HepG2 (cell line): ENCODE data around the gene CPE. TPM values are rescaled to one million over a fixed set of nuclear protein-coding genes. Genes with fewer than 3 reads are reported as not detected.
A peak's percentile ranks its signal among the peaks of the same experiment; 100 is the strongest.

Source experiments
- CEBPB ChIP-seq: IDR thresholded peaks from 2 replicates; pipeline ENCODE4 v1.6.1; 2011; ENCODE audit warnings: low read depth, low read length, improper control_type of control experiment, borderline replicate concordance
- CREB1 ChIP-seq, 2 experiments: fragments of 450-650 bp in 1 of 2; IDR thresholded peaks; 2 replicates each; pipeline ENCODE4 v1.6.1; 2016 to 2017; ENCODE audit warnings: control low read depth in 1 of 2, mild to moderate bottlenecking in 1 of 2, missing compliant biosample characterization in 1 of 2, missing genetic modification characterization in 1 of 2
- DR1 ChIP-seq: sonication (generic); formaldehyde crosslinking; IDR thresholded peaks from 2 replicates; pipeline ENCODE4 v1.8.0; 2021; ENCODE audit warnings: mild to moderate bottlenecking, missing genetic modification reagents, inconsistent platforms
- ETV5 ChIP-seq: IDR thresholded peaks from 2 replicates; pipeline ENCODE4 v1.6.1; 2018; ENCODE audit warnings: missing biosample characterization, missing genetic modification reagents, inconsistent platforms, borderline replicate concordance
- FOXC1 ChIP-seq: sonication (generic); formaldehyde crosslinking; IDR thresholded peaks from 2 replicates; pipeline ENCODE4 v1.8.0; 2022; ENCODE audit warnings: mild to moderate bottlenecking, missing genetic modification reagents, borderline replicate concordance
- FOXP1 ChIP-seq, 2 experiments: fragments of 450-650 bp in 1 of 2; IDR thresholded peaks; 2 replicates each; pipeline ENCODE4 v1.6.1; 2017 to 2018; ENCODE audit warnings: antibody characterized with exemption in 1 of 2
- IRX3 ChIP-seq: sonication (generic); formaldehyde crosslinking; IDR thresholded peaks from 2 replicates; pipeline ENCODE4 v1.8.1; 2023; ENCODE audit warnings: mild to moderate bottlenecking, low read depth, missing genetic modification reagents, borderline replicate concordance
- JUNB ChIP-seq: sonication (generic); formaldehyde crosslinking; IDR thresholded peaks from 2 replicates; pipeline ENCODE4 v1.8.0; 2022; ENCODE audit warnings: missing genetic modification reagents, mild to moderate bottlenecking, borderline replicate concordance
- MYC ChIP-seq: sonication (generic); formaldehyde crosslinking; IDR thresholded peaks from 2 replicates; pipeline ENCODE4 v1.9.0; 2021; ENCODE audit warnings: missing genetic modification reagents, borderline replicate concordance
- MYPOP ChIP-seq: sonication (generic); formaldehyde crosslinking; IDR thresholded peaks from 2 replicates; pipeline ENCODE4 v1.8.1; 2023; ENCODE audit warnings: mild to moderate bottlenecking, moderate library complexity, missing genetic modification reagents
- NFIC ChIP-seq: IDR thresholded peaks from 2 replicates; pipeline ENCODE4 v1.6.1; 2012; ENCODE audit warnings: mild to moderate bottlenecking, low read length, inconsistent platforms
- POLR2AphosphoS5 ChIP-seq: IDR thresholded peaks from 2 replicates; pipeline ENCODE4 v1.6.1; 2012; ENCODE audit warnings: low read depth, low read length
- PPARG ChIP-seq: conservative IDR thresholded peaks from 2 replicates; pipeline ENCODE4 v1.6.1; 2016; ENCODE audit warnings: missing biosample characterization, missing genetic modification reagents
- RBFOX2 ChIP-seq: fragments of 200-400 bp; formaldehyde crosslinking; IDR thresholded peaks from 2 replicates; pipeline ENCODE4 v1.6.1; 2017; ENCODE audit warnings: low read depth, mild to moderate bottlenecking, low read length
- RFXAP ChIP-seq: sonication (generic); formaldehyde crosslinking; IDR thresholded peaks from 2 replicates; pipeline ENCODE4 v1.4.0; 2020; ENCODE audit warnings: missing genetic modification reagents, borderline replicate concordance
- RORA ChIP-seq: sonication (generic); formaldehyde crosslinking; IDR thresholded peaks from 2 replicates; pipeline ENCODE4 v1.5.0; 2020; ENCODE audit warnings: mild to moderate bottlenecking, missing genetic modification reagents, moderate library complexity
- SAP130 ChIP-seq: IDR thresholded peaks from 2 replicates; pipeline ENCODE4 v1.6.1; 2016; ENCODE audit warnings: low read depth
- TCF7 ChIP-seq: sonication (generic); IDR thresholded peaks from 2 replicates; pipeline ENCODE4 v1.6.1; 2016; ENCODE audit warnings: antibody characterized with exemption, low read depth
- TFAP4 ChIP-seq: sonication (generic); IDR thresholded peaks from 2 replicates; pipeline ENCODE4 v1.6.1; 2016; ENCODE audit warnings: low read depth, borderline replicate concordance
- ZBTB10 ChIP-seq: sonication (generic); formaldehyde crosslinking; IDR thresholded peaks from 2 replicates; pipeline ENCODE4 v1.4.0; 2020; ENCODE audit warnings: missing genetic modification reagents, borderline replicate concordance
- ZBTB21 ChIP-seq: sonication (generic); formaldehyde crosslinking; IDR thresholded peaks from 2 replicates; pipeline ENCODE4 v1.4.0; 2020; ENCODE audit warnings: missing genetic modification reagents
- ZC3H13 ChIP-seq: sonication (generic); formaldehyde crosslinking; IDR thresholded peaks from 2 replicates; pipeline ENCODE4 v1.8.1; 2023; ENCODE audit warnings: mild to moderate bottlenecking, missing genetic modification reagents, moderate library complexity
- ZFP1 ChIP-seq: IDR thresholded peaks from 2 replicates; pipeline ENCODE4 v1.6.1; 2016
- ZNF101 ChIP-seq: sonication (generic); formaldehyde crosslinking; IDR thresholded peaks from 2 replicates; pipeline ENCODE4 v1.4.0; 2020; ENCODE audit warnings: mild to moderate bottlenecking, low read depth, missing genetic modification reagents, borderline replicate concordance
- ZNF230 ChIP-seq: sonication (generic); formaldehyde crosslinking; IDR thresholded peaks from 2 replicates; pipeline ENCODE4 v1.4.0; 2020; ENCODE audit warnings: mild to moderate bottlenecking, missing genetic modification reagents
- ZNF766 ChIP-seq: sonication (generic); formaldehyde crosslinking; IDR thresholded peaks from 2 replicates; pipeline ENCODE4 v1.5.0; 2020; ENCODE audit warnings: missing genetic modification reagents, borderline replicate concordance
- ZNF841 ChIP-seq: sonication (generic); formaldehyde crosslinking; IDR thresholded peaks from 2 replicates; pipeline ENCODE4 v1.8.1; 2023; ENCODE audit warnings: missing genetic modification reagents, borderline replicate concordance
- ZSCAN30 ChIP-seq: sonication (generic); formaldehyde crosslinking; IDR thresholded peaks from 2 replicates; pipeline ENCODE4 v1.5.0; 2020; ENCODE audit warnings: mild to moderate bottlenecking, missing genetic modification reagents
- polyA plus RNA-seq, 8 experiments: library from polyadenylated mRNA; depleted of rRNA in 3 of 8; stranded (reverse) in 7 of 8; unstranded in 1 of 8; fragments of >200 nt; fragmentation: Illumina TruSeq in 4 of 8; extraction: Trizol in 4 of 8; gene quantifications; 2 replicates each; pipeline versions ENCODE4 v1.2.1 to v1.2.3, GENCODE V29; 2011 to 2016; ENCODE audit warnings: low read depth in 4 of 8, missing spikeins in 1 of 8, mixed read lengths in 1 of 8; ENCODE audit not compliant: insufficient read depth in 1 of 8
- total RNA-seq, 5 experiments: library from RNA; depleted of rRNA; stranded (reverse); fragments of >200 nt; fragmentation: Illumina TruSeq; extraction: Trizol; gene quantifications; 2 replicates each; pipeline ENCODE4 v1.2.3, GENCODE V29; 2016; ENCODE audit warnings: low read depth in 1 of 5

CPE gene
- total and polyA plus RNA-seq, 2 of the 13 experiments (the other 11 are each of a cell fraction or from before 2014, with no cell fraction given): 268 to 852 TPM

- 0 out of 2 replicates have a peak, but pooled peaks have one; percentile 37 for TF ChIP-seq ZNF230
- TF ChIP-seq CREB1 (IDR thresholded peaks at IDR 0.05): no peak
- TF ChIP-seq CREB1 (CRISPR knock-in tag; IDR thresholded peaks at IDR 0.05): 0 out of 2 replicates have a peak, but pooled peaks have one; percentile 27
- no peak for TF ChIP-seq ZNF766 (CRISPR knock-in tag)
- no peak for TF ChIP-seq RBFOX2
- 0 out of 2 replicates have a peak, but pooled peaks have one; percentile 21 for TF ChIP-seq NFIC
- no peak for TF ChIP-seq ZNF841 (CRISPR knock-in tag)
- TF ChIP-seq RFXAP (CRISPR knock-in tag): no peak
- no peak for TF ChIP-seq ZBTB10 (CRISPR knock-in tag)
- TF ChIP-seq ZNF101 (CRISPR knock-in tag): no peak
- TF ChIP-seq TFAP4: peak; percentile 40; the same call in 1 of the 2 replicates
- TF ChIP-seq MYC (CRISPR knock-in tag): peak; percentile 54; the same call in 1 of the 2 replicates
- TF ChIP-seq TCF7: peak; percentile 31; the same call in 1 of the 2 replicates
- no peak for TF ChIP-seq FOXC1 (CRISPR knock-in tag)
- TF ChIP-seq ZSCAN30: no peak
- TF ChIP-seq POLR2AphosphoS5: no peak
- peak; percentile 51; the same call in 1 of the 2 replicates for TF ChIP-seq ZFP1 (CRISPR knock-in tag)
- no peak for TF ChIP-seq ZC3H13
- TF ChIP-seq JUNB: no peak
- TF ChIP-seq MYPOP (CRISPR knock-in tag): no peak
- no peak for TF ChIP-seq RORA
- TF ChIP-seq PPARG: 0 out of 2 replicates have a peak, but pooled peaks have one; percentile 17
- TF ChIP-seq ETV5 (CRISPR knock-in tag): peak; percentile 41; the same call in 1 of the 2 replicates
- no peak for TF ChIP-seq IRX3
- TF ChIP-seq FOXP1 (IDR thresholded peaks at IDR 0.05): no peak
- peak; percentile 60; the same call in 1 of the 2 replicates for TF ChIP-seq FOXP1 (CRISPR knock-in tag; IDR thresholded peaks at IDR 0.05)
- peak; percentile 93 for TF ChIP-seq CEBPB
- TF ChIP-seq SAP130 (CRISPR knock-in tag): peak; percentile 70
- TF ChIP-seq ZBTB21 (CRISPR knock-in tag): no peak
- no peak for TF ChIP-seq DR1 (CRISPR knock-in tag)
Measured at GRCh38 chr4:165367040-165367439, 11.8 kb upstream of the CPE start (continued).
